K562 (cell line): ENCODE results near the gene PDE2A. TPM values are rescaled to one million over a fixed set of nuclear protein-coding genes. Genes with fewer than 3 reads are reported as not detected.

Experiments used
- ATAC-seq: fragments of 200-7000 bp; cut with Tn5 transposase; 3 replicates; pipeline ENCODE4 v1.9.1; 2020; ENCODE audit warnings: moderate library complexity
- BruUV-seq: library from RNA; stranded (reverse); fragments of 400-500 nt; replicated peaks from 2 replicates; lab custom pipeline; 2021; lab: Mats Ljungman, UMichigan
- CTCF ChIA-PET: fragments of 300-600 bp; formaldehyde crosslinking; extraction: SDS; loops from one replicate; lab custom pipeline; 2021; ENCODE audit warnings: low intra/inter-chr PET ratio; lab: Yijun Ruan, JAX
- POLR2A ChIA-PET: fragments of 300-600, 350-650 bp; sonication (Branson Sonifier 250); formaldehyde crosslinking; extraction: SDS; loops from one replicate; lab custom pipeline; 2021; ENCODE audit warnings: antibody characterized with exemption, inconsistent platforms; lab: Yijun Ruan, JAX
- DNase-seq, 4 experiments: peaks; one replicate each; pipeline versions ENCODE4 v3.0.0 to v3.0.0-alpha.2; 2011 to 2018; ENCODE audit warnings: low spot score in 3 of 4, mixed read lengths in 3 of 4; ENCODE audit errors: extremely low read depth in 1 of 4
- FAIRE-seq: peaks from 2 replicates; lab custom pipeline; 2011; peaks lifted over from hg19 to GRCh38; lab: Jason Lieb, UNC
- H2AFZ ChIP-seq: 2 replicates; pipeline ENCODE4 v1.6.0; 2011; ENCODE audit warnings: low read depth, low read length, control low read depth, inconsistent platforms
- H3K27ac ChIP-seq: fragments of 200-600 bp; 3 replicates; pipeline ENCODE4 v1.8.0; 2011; ENCODE audit warnings: low read depth, mild to moderate bottlenecking, control low read depth, inconsistent platforms, low read length, moderate library complexity, mixed read lengths; ENCODE audit errors: extremely low read depth
- H3K27me3 ChIP-seq, 2 experiments: fragments of 300-600 bp in 1 of 2; 2 replicates in 1 of 2; 3 replicates in 1 of 2; pipeline versions ENCODE4 v1.6.0 to v1.8.0; 2011; ENCODE audit warnings: inconsistent platforms in 2 of 2, low read length in 2 of 2, mild to moderate bottlenecking in 1 of 2, mixed read lengths in 1 of 2, moderate library complexity in 1 of 2; ENCODE audit not compliant: control insufficient read depth in 2 of 2, insufficient read depth in 2 of 2
- H3K36me3 ChIP-seq: fragments of 300-600 bp; 3 replicates; pipeline ENCODE4 v1.8.0; 2011; ENCODE audit warnings: mild to moderate bottlenecking, low read length, inconsistent platforms; ENCODE audit not compliant: control insufficient read depth, insufficient read depth
- H3K4me1 ChIP-seq, 2 experiments: fragments of 200-600 bp in 1 of 2; replicated peaks in 1 of 2; 2 replicates in 1 of 2; 3 replicates in 1 of 2; pipeline versions ENCODE4 v1.5.1 to v1.8.0; 2011; ENCODE audit warnings: inconsistent platforms in 2 of 2, low read length in 2 of 2, mild to moderate bottlenecking in 1 of 2, mixed read lengths in 1 of 2, moderate library complexity in 1 of 2; ENCODE audit not compliant: control insufficient read depth in 2 of 2, insufficient read depth in 2 of 2
- H3K4me2 ChIP-seq: 2 replicates; pipeline ENCODE4 v1.6.1; 2011; ENCODE audit warnings: low read length, control low read depth, inconsistent platforms, mixed read lengths; ENCODE audit not compliant: insufficient read depth
- H3K4me3 ChIP-seq: fragments of 200-600 bp; sonication (generic), shearing (Covaris generic); 2 replicates; pipeline ENCODE4 v1.5.1; 2016; ENCODE audit warnings: control low read depth, inconsistent platforms
- H3K79me2 ChIP-seq: fragments of 200-600 bp; 3 replicates; pipeline ENCODE4 v1.8.0; 2011; ENCODE audit warnings: low read length, inconsistent platforms; ENCODE audit not compliant: control insufficient read depth, insufficient read depth
- H3K9ac ChIP-seq, 2 experiments: 2 replicates each; pipeline versions ENCODE4 v1.6.0 to v1.6.1; 2011; ENCODE audit warnings: low read depth in 2 of 2, low read length in 2 of 2, control low read depth in 1 of 2, inconsistent platforms in 1 of 2, mild to moderate bottlenecking in 1 of 2, mixed read lengths in 1 of 2; ENCODE audit not compliant: insufficient read depth in 1 of 2
- H3K9me1 ChIP-seq: one replicate; pipeline ENCODE4 v1.6.0; 2011; ENCODE audit warnings: inconsistent platforms, mild to moderate bottlenecking, low read length, moderate library complexity; ENCODE audit not compliant: control insufficient read depth, insufficient read depth
- H3K9me3 ChIP-seq: replicated peaks from 2 replicates; pipeline ENCODE4 v1.5.1; 2011; ENCODE audit warnings: low read depth, low read length, inconsistent platforms; ENCODE audit not compliant: control insufficient read depth, insufficient read depth
- H4K20me1 ChIP-seq: replicated peaks from 2 replicates; pipeline ENCODE4 v1.6.1; 2011; ENCODE audit warnings: low read length, inconsistent platforms, mixed read lengths; ENCODE audit not compliant: control insufficient read depth, insufficient read depth
- ESRRB ChIP-seq: fragments of 250-450 bp; sonication (Bioruptor Pico); IDR thresholded peaks from 2 replicates; pipeline ENCODE4 v1.5.0; 2020; ENCODE audit warnings: mild to moderate bottlenecking, moderate library complexity, borderline replicate concordance
- ID3 ChIP-seq, 2 experiments: fragments of 250-450 bp in 1 of 2; fragments of 450-650 bp in 1 of 2; sonication (Bioruptor Pico) in 1 of 2; IDR thresholded peaks; 2 replicates each; pipeline versions ENCODE4 v1.6.1 to v1.8.0; 2016 to 2021; ENCODE audit warnings: mild to moderate bottlenecking in 2 of 2, moderate library complexity in 2 of 2, missing compliant biosample characterization in 1 of 2, missing genetic modification characterization in 1 of 2
- POU5F1 ChIP-seq: fragments of 150-350 bp; IDR thresholded peaks from 2 replicates; pipeline ENCODE4 v1.6.1; 2014; ENCODE audit warnings: borderline replicate concordance, low read length, low read depth, mild to moderate bottlenecking; ENCODE audit not compliant: partially characterized antibody
- XRCC4 ChIP-seq: IDR thresholded peaks from one replicate; pipeline ENCODE4 v1.6.1; 2011; ENCODE audit not compliant: insufficient read depth, insufficient read length; ENCODE audit errors: extremely low read depth
- ZNF140 ChIP-seq: fragments of 250-450 bp; sonication (Bioruptor Pico); IDR thresholded peaks from 2 replicates; pipeline ENCODE4 v1.8.0; 2021; ENCODE audit warnings: moderate library complexity, mild to moderate bottlenecking, inconsistent platforms
- WGBS: fragments of 100-300 bp; shearing (Covaris generic); methylation state at CpG from one replicate; pipeline ENCODE4 v1.1.6; 2016; ENCODE audit warnings: low coverage, mixed read lengths; ENCODE audit not compliant: insufficient coverage; ENCODE audit errors: missing lambda C conversion rate; 5-methylcytosine and 5-hydroxymethylcytosine counted together
- in situ Hi-C: fragments of 300-500 bp; cut with MboI; formaldehyde crosslinking; loops from 4 replicates; pipeline ENCODE4 v1.15.0; 2018; ENCODE audit warnings: inconsistent platforms, mixed read lengths
- intact Hi-C: fragments of 100-400 bp; cut with micrococcal nuclease; formaldehyde crosslinking; loops from 2 replicates; pipeline ENCODE4 v1.14.2; 2022
- polyA plus RNA-seq, 8 experiments: library from polyadenylated mRNA; depleted of rRNA in 4 of 8; stranded (reverse) in 5 of 8; unstranded in 3 of 8; fragments of >200 nt; fragmentation: Nextera tagmentation in 2 of 8; fragmentation: Illumina TruSeq in 1 of 8; extraction: Ambion mirVana in 2 of 8; extraction: Trizol in 1 of 8; gene quantifications; 2 replicates each; pipeline versions ENCODE4 v1.2.1 to v1.2.3, GENCODE V29; 2011 to 2014; ENCODE audit warnings: inconsistent platforms in 1 of 8, missing spikeins in 1 of 8
- total RNA-seq, 7 experiments: library from RNA; depleted of rRNA in 6 of 7; stranded (reverse); fragments of >200 nt in 6 of 7; fragmentation: Illumina TruSeq in 2 of 7; extraction: Trizol in 2 of 7; gene quantifications; 2 replicates each; pipeline versions ENCODE4 v1.2.1 to v1.2.3, GENCODE V29; 2011 to 2021; ENCODE audit warnings: low replicate concordance in 1 of 7
- TF ChIP-seq, protein P1 (sequence below): fragments of 450-650 bp; formaldehyde crosslinking; conservative IDR thresholded peaks from 2 replicates; pipeline ENCODE4 v1.4.0; 2022; ENCODE audit warnings: mild to moderate bottlenecking, missing genetic modification characterization

Gene PDE2A
- total and polyA plus RNA-seq, 9 of the 15 experiments (the other 6 are each of a cell fraction or from before 2014, with no cell fraction given), result 0.07 to 15.2 (median 1.6) TPM; not detected in 1

DNA sequence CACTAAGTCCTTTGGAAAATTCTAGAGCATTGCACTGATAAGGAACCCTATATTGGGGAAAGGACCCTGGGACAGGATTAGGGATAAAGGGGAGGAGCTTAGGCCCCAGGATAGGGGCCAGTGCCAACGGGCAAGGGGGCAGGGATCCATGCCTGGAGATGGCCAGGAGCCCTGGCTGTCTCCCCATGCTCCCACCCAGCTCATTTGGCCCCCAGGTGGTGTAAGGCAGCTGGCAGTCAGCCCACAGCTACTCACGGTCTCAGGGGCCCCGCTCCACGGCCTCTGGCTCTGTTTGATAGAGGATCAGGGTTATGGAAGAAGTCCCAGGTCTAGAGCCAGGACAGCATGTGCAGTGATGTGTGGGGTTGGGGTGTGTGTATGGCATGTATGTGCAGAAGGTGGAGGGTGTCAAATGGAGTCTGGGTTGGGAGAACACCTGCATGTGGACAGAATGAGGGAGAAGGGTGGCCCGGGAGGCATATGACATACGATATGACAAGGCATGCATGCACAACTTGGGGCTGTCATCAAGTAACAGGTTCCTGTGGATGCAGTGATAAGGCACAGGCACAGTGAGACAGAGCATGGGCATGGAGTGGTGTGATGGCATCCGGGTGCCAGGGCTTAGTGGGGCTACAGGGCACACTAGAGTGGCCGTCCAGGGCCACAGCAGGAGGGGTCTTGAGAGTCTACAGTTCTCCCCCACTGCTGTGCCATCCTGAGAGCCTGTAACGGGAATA lies 18.4 kb upstream of the PDE2A start:
- CTCF ChIA-PET, result interaction anchor here (0.6 kb wide), 1 partner anchor 643 kb away, joined by 3 read pairs; no protein-coding TSS in a partner anchor
- H3K4me1 ChIP-seq, result peaks cover 8 to 12% of the 10 kb centered on the region in 2 experiments; a peak in 4 of 5 replicates

More for the DNA sequence above, 18.4 kb upstream of the PDE2A start:
- Histone ChIP-seq H4K20me1 (peaks cover 9% of the 10 kb centered on the region), H3K9ac (no peak overlapping the region), H3K4me2 (no peak overlapping the region), H2AFZ (no peak overlapping the region), H3K36me3 (peaks cover 95% of the 10 kb centered on the region; the same call in 2 of the 3 replicates), H3K9me3 (no peaks in the 10 kb centered on the region), H3K79me2 (no peaks in the 10 kb centered on the region; the same call in 2 of the 3 replicates), H3K27me3 (no peaks in the 10 kb centered on the region), H3K4me3 (no peak overlapping the region), H3K9me1 (peaks cover 12% of the 10 kb centered on the region), H3K27ac (no peak overlapping the region)
- no peak for TF ChIP-seq POU5F1
- no peak for TF ChIP-seq ZNF140 (CRISPR knock-in tag)
- TF ChIP-seq XRCC4, result no peak
- no peak for TF ChIP-seq ESRRB
- TF ChIP-seq, protein P1, sequence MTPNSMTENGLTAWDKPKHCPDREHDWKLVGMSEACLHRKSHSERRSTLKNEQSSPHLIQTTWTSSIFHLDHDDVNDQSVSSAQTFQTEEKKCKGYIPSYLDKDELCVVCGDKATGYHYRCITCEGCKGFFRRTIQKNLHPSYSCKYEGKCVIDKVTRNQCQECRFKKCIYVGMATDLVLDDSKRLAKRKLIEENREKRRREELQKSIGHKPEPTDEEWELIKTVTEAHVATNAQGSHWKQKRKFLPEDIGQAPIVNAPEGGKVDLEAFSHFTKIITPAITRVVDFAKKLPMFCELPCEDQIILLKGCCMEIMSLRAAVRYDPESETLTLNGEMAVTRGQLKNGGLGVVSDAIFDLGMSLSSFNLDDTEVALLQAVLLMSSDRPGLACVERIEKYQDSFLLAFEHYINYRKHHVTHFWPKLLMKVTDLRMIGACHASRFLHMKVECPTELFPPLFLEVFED, result no peak
- no peak for TF ChIP-seq ID3 (CRISPR knock-in tag; IDR thresholded peaks at IDR 0.05)
- TF ChIP-seq ID3 (tag; IDR thresholded peaks at IDR 0.05), result no peak
- in situ Hi-C loops (no loop called here), intact Hi-C loops (no loop called here)
- ATAC-seq, result no peak
- FAIRE-seq, result no peak
- 92% methylated on average over 8 of the region's 9 CpGs for whole genome bisulfite sequencing
- POLR2A ChIA-PET, result interaction anchor here (0.6 kb wide), 1 partner anchor 15 kb away, joined by 4 read pairs; no protein-coding TSS in a partner anchor
- no TSS peak for BruUV-seq
- no peak for DNase-seq
